ENCODE results near the gene RNF130. TPM values are rescaled to one million over a fixed set of nuclear protein-coding genes. Genes with fewer than 3 reads are reported as not detected.

Gene RNF130
- total and polyA plus RNA-seq, 2 of the 13 experiments (the other 11 are each of a cell fraction or from before 2014, with no cell fraction given), result 28.2 to 28.3 TPM

GRCh38 chr5:180072256-180072548 lies 643 bp upstream of the RNF130 start (continued):
- no peak for TF ChIP-seq ZHX1 (CRISPR knock-in tag; IDR thresholded peaks at IDR 0.05; ENCODE audit: low read depth)
- TF ChIP-seq NR2C2 (CRISPR knock-in tag; IDR thresholded peaks at IDR 0.05; ENCODE audit: borderline replicate concordance), result no peak
- peak; percentile 91; the same call in 1 of the 2 replicates for TF ChIP-seq PRDM4 (CRISPR knock-in tag; IDR thresholded peaks at IDR 0.05; ENCODE audit: borderline replicate concordance)
- TF ChIP-seq ZBTB2 (CRISPR knock-in tag; IDR thresholded peaks at IDR 0.05; ENCODE audit: low read depth), result no peak
- peak; percentile 67; the same call in 1 of the 2 replicates for TF ChIP-seq THAP9 (CRISPR knock-in tag; IDR thresholded peaks at IDR 0.05; ENCODE audit: borderline replicate concordance)
- no peak for TF ChIP-seq ZNF496 (CRISPR knock-in tag; IDR thresholded peaks at IDR 0.05; ENCODE audit: insufficient replicate concordance)
- TF ChIP-seq FOXC1 (CRISPR knock-in tag; IDR thresholded peaks at IDR 0.05; ENCODE audit: borderline replicate concordance), result no peak
- no peak for TF ChIP-seq YY1 (IDR thresholded peaks at IDR 0.05; ENCODE audit: insufficient read depth, insufficient replicate concordance, low read depth, low read length)
- 0 out of 2 replicates have a peak, but pooled peaks have one; percentile 94 for TF ChIP-seq ZNF567 (CRISPR knock-in tag; IDR thresholded peaks at IDR 0.05; ENCODE audit: borderline replicate concordance)
- no peak for TF ChIP-seq ZNF121 (CRISPR knock-in tag; IDR thresholded peaks at IDR 0.05)
- no peak for TF ChIP-seq PTBP1 (IDR thresholded peaks at IDR 0.05; ENCODE audit: low read depth, low read length, poor library complexity, severe bottlenecking)
- TF ChIP-seq TERF1 (CRISPR knock-in tag; IDR thresholded peaks at IDR 0.05), result no peak
- no peak for TF ChIP-seq HOXA9 (CRISPR knock-in tag; IDR thresholded peaks at IDR 0.05; ENCODE audit: borderline replicate concordance)
- no peak for TF ChIP-seq BRCA1 (CRISPR knock-in tag; IDR thresholded peaks at IDR 0.05)
- TF ChIP-seq NFKB2 (CRISPR knock-in tag; IDR thresholded peaks at IDR 0.05; ENCODE audit: borderline replicate concordance), result no peak
